D341Med (cell line): ENCODE results near the gene FAM47E.

ENCODE experiments used
- DNase-seq: peaks from one replicate; pipeline ENCODE4 v3.0.0; 2012; ENCODE audit warnings: low spot score

The FAM47E gene, protein sequence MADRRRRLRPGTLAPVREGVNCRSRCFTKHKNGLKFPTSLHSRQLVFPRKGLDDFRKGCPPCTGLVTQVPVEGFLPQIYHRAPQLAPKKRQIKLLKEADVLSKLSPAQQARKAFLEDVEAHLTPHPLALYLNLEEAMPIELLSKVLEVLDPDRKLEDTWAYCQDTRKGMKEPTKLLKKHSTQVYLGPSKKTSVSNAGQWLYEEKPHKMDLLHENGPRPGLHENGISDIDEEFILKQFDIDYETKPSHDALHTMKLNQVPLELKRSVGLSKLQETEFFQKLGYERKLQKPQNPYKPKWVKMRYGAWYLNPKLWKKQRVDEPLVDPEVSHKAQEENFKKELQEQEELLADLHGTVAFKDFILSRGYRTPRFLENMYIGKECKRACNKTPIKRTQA

DNA sequence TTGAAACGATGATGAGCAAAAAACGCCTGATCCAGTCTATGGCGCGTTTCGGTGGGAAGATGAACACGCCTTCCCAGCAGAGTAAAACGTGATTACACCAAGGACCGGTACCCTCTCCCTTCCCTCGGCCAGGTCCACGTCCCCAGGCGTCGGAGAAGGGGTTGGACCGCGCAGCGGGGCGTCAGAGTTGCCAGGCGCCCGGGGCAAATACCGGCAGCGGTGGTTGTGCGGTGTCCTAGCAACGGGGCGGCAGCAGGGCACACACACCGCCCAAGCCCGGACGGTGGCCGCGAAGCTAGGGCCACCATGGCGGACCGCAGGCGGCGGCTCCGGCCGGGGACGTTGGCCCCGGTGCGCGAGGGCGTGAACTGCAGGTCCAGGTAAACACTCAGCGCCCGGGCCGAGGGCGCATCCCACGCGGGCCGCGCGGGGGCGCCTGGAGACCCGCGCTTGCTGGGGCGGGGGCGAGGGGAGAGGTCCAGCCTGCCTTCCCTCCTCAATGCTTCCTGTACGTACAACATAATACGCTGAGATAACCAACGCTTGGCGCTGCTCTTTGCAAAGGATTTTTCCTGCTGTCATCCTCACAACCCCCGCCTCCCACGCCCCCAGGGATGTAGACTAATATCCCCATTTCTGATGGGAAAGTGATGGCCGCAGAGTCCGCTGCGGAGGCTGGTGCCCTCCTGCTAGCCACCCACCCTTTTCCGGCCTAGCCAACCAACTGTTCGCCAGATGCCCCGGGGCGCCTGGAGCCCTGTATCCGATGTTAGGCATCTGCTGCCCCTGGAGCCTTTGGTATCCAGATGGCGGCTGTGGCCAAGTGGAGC, at the start of gene FAM47E:
Gene FAM47E, plus strand, starts transcription at position 281 of the 830 bp plus-strand sequence. Its CDS starts 26 bp downstream, at position 307.
- peak; percentile 82 for DNase-seq

DNA sequence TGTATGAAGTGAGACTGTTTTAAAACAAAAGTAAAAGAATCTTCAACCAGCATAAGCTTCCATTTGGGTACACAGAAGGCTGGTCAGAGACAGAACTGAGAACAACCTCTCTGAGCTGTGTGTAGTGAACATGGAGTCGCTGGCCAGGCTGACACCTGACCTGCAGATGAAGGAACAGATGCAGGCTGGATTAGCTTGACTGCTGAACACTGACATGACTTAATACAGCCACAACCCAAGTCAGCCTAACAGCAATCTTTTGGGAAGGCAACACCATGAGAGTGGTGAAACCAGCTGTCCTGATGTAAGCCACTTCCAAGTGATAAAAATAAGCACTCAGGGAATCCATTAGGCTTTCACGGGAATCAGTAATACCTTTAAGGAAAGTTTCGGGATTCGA, 48.0 kb upstream of the FAM47E start:
- DNase-seq: peak; percentile 62

DNA sequence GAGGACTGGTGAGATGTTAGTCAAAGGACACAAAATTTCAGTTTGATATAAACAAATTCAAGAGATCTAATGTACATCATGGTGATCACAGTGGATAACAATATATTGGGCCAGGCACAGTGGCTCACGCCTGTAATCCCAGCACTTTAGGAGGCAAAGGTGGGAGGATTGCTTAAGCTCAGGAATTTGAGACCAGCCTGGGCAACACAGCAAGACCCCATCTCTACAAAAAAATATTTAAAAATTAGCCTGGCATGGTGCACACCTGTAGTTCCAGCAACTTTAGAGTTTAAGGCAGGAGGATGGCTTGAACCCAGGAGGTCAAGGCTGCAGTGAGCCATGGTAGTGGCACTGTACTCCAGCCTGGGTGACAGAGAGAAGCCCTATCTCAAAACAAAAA, 46.6 kb upstream of the FAM47E start:
- no peak for DNase-seq

DNA sequence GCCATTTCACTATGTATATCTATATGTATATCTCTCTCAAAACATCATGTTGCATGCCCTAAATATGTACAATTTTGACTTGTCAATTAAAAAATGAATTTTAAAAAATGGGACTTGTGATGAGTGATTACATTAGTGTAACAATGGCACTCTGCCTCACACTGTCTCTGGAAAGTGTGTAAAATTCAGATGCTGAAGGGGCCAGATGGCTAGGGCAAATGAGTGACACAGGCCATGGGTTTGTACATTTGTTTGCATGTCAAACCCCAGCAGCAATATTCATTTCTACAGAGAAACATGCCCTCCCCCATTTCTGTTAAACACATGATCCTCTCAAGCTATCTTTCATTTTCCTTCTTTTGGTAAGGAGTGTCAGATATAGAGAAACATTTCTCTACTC, 46.0 kb upstream of the FAM47E start:
- no peak for DNase-seq

DNA sequence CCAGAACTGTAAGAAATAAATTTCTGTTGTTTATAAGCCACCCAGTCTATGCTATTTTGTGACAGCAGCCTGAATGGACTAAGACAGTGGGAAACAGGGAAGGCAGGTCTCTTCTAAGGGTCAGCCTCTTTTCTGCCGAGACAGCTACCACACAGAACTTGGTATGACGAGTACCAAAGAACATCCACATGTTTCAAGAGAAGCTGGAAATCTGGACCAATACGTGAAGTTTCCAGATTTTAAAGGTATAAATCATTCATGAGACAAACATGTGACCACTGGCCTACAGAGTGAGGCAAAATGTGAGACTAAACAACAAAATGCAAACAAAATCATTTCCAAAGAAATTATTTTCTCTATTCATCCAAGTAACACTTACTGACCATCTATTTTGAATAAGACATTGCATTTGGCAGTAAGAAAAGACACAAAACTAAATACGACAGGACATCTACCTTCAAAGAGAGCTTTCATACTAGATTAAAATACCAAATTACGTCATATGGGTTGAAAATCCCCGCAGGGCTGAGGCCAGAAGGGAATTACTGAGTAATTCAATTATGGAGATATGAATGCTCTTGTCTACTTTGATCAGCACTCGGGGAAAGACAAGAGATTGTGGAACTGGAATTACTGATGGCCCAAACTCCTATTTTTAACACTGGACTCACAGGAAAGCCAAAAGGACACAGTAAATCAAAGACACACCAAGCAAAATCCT, 45.1 kb upstream of the FAM47E start:
- peak; percentile 68 for DNase-seq

DNA sequence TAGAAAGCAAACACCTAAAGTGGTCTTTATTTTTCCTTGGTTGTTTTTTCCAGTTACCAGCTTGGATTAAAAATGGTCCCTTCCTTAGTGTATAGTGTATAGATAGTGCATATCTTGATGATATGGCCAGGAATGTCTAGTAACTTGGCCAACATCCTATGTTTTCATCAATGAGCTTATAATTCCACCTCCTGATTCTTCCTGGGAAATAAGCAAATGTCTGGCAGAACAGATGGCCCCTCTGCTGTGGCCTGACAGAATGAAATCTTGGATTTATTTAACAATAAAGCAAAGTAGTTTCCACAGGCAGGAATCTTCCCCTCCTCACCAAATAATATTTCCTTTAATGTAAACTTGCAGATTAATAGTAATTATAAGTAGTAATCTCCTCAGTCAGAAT, 44.0 kb upstream of the FAM47E start:
- no peak for DNase-seq

DNA sequence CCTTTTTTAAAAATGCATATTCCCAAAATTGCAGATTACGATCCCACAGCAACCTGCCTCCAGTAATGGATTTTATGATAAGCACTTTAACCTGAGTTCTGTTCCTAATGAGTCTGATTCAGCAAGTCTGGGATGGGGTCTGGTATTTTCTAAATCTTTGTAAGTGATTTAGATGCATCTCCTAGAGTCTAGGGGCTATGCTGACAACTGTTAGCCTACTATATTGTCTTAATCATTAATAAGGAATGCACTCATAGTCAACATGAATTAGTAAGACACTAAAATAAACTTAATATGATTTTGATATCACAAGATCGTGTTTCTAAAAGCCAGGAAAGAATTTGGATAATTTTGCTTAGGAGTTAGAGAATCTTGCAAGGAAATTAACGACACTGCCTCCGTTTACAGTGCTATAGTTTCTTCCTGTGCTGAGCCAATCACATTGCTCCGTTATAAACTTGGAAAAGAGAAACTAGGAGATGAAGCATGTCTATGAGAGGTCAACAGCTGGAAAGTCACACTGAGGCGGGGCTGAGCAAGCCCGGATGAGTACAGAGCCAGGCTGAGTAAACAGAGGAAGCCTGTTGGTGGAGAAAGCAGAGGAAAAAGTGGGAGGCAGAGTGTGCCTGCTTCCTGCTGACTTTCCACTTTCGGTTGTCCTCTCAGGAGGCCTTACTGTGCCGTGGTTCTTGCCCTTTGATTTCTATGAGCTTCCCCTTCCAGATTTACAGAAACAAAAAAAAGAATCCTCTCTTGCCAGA, 43.3 kb upstream of the FAM47E start:
- no peak for DNase-seq

DNA sequence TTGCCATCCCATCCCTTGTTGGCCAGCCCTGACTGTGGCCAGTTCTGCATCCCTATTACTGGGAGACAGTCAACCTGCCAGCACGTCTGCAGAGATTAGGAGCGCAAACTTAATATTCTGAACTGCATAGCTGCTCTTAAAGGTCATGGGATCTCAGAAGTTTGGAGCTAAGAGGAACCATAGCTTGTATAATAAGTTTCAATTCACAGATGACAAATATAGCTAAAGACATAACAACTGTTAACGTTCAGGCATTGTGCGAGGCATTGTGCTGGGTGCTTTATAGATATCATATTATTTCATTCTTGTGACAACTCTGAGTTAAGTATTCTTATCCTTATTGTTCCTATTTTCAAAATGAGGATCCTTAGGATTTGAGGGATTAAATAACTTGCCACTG, 41.6 kb upstream of the FAM47E start:
- no peak for DNase-seq

DNA sequence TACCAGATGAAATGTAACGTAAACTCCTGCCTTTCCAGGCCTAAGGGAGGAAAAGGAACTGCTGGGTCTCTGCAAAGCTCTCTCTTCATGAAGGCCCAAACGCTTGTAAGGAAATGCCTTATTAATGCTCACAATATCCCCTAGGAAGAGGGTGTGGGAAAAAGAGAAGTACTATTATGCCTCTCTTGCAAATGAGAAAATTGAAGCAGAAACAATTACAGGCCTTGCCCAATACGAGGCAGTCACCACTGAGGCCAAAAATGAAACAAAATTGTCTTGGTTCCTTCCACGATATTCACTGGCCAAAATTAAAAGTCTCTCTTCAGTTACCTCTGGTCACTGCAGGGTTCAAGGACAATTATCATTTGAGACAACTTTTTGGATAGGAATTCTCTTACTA, 41.1 kb upstream of the FAM47E start:
- no peak for DNase-seq

DNA sequence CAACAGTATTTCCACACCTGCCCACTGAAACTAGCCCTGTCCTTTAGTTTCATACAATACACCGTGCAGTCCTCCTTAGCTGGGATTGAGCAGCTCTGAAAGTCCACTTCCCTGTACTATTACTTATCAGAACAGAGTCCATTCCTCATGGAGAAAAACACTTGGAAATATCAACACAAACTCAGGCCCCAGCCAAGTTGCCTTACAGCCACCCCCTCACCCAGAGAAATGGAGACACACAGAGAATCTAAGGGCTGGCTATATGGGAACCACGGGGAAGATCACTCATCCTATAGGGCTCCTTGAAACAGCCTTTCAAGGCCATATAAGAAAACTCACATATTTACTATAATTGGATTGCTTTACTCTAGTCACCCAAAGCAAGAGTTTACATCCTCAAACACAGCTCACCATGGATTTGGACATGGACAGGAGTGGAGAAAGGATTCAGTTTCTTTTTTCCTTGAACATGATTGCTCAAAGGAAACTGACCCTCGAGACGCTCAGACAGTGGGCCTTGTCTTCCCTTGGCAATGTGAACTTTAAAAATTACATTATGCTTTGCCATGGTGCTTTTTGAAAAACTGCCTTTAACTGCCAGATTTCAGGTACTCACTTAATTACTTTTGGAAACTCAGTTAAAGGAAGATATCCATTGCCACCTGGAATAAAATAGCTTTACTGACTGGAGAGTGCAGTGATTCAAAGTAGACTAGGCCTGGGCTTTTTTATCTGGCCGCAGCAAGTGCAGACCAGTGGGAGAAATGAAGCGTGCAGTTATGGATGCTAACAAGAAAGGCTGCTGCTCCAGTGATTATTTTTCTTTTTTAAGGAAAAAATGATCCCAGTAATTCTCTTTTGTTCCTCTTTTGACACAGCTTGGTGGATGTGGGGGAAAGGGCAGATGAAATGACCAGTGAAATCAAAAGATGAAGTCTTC, 39.5 kb upstream of the FAM47E start:
- no peak for DNase-seq

DNA sequence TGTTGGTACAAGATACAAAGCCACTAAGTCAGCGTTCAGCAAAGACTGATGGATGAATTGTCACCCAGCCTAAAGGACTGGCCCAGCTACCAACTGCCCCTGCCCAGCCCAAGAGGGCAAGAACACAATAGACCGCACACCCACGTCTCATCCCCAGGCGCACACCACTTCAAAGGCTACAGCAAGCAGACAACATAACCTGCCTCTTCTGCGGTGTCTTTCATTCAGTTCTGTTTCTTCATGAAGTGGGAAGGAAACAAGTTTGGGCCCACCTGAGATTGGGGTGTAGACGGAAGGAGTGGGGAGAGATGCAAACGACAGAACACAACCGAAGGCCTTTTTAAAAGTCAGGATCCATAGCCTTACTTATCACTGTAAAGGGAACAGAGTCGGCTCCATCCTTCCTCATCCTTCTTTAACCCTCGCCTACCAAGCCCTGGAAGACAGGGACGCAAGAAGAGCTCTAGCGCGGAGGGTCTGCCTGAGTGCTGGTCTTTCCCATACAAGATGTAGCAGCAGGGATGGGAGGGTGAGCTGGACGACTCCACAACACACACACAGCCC, 38.6 kb upstream of the FAM47E start:
- no peak for DNase-seq

DNA sequence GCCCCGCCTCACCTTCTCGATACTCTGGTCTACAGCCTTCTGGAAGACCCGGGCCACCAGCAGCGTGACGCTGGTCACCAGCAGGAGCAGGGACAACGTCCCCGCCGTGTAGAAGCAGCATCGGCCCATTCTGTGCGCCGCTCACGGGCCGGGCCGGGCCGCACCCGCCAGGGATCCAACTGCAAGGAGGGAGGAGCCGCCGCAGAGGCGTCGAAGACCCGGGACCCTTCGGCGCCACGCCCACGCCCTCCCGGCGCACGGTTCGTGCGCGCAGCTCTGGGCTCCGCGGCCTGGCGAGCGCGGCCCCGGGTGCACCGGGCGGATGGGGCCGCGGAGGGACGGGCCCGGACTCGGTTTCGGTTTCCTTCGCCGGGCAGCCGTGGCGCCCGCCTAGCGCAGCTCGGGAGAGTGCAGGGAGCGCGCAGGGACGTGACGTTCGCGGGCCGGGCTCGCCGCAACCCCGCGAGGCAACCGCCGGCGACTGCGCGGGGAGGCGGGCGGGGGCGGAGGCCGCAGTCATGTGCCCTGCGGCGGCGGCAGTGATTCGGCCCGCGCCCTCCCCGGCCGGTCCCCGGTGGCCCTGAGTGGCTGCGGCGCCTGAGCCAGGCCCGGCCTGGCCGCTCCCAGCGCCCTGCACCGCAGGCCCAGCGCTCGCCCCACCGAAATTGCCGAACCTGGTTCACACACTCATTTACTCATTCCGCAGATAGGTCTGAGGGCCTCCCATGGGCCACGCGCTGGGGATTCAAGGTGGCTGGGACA, 37.9 kb upstream of the FAM47E start, which contains the start of gene SCARB2:
Gene SCARB2, minus strand, starts transcription at position 410 of the 762 bp plus-strand sequence. Its CDS starts 281 bp downstream, at position 129.
- peak; percentile 93 for DNase-seq

DNA sequence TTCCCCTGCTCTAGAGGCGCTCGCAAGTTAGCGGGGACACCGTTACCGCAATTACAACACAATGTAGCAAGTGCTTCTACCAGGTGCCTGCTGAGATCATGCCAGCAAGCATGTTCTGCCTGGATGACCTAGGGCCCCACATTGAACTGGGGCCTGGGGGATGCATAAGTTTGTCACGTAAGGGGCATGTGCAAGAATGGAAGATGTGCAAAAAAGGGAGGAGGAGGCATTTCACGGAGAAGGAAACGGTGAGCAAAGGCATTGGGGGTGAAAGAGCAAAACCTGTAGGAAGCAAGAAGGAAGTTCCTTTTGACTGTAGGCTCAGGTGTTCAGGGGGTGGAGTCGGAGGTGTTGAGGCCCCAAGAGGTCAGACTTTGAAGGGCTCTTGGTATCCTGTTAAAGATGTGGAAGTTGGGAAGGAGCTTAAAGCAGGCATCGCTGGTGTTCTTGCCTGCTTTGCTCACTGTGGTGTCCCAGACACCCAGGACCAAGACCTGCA, 37.3 kb upstream of the FAM47E start:
- DNase-seq: no peak

DNA sequence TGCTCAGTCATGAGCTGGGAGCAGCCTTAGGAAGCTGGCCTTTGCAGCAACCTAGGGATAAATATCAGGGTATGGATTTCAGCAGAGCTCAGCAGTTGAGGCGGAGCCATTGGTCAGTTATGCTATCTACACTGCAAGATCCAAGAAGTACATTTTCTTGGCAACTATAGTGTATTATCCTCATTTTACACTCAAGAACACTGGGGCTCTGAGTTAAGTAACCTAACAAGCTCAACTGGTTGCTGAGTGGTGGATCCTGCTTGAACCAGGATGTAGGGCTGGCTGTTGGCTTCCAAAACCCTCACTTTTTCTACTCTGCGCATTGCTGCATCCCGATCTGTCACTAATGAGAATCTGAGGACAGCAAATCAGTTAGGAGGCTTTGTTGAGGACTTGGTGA, 36.4 kb upstream of the FAM47E start:
- DNase-seq: no peak

DNA sequence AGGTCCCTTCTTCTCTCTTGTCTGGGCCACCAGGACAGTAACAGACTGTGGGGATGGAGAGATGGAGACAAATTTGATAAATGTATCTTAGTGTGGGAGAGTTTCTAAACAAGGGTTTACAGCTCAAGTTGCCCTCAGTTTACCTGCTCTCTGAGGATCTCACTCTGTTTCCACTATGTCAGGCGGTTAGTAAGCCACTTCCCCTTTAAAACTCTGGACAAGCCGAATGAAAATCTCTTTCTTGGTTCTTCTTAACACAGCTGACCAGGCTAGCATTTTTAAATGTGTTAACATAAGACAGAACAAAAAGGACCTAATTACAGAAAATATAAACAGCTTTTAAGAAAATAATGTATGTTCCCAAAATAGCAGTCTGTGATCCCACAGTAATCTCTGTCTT, 35.0 kb upstream of the FAM47E start:
- DNase-seq: no peak

DNA sequence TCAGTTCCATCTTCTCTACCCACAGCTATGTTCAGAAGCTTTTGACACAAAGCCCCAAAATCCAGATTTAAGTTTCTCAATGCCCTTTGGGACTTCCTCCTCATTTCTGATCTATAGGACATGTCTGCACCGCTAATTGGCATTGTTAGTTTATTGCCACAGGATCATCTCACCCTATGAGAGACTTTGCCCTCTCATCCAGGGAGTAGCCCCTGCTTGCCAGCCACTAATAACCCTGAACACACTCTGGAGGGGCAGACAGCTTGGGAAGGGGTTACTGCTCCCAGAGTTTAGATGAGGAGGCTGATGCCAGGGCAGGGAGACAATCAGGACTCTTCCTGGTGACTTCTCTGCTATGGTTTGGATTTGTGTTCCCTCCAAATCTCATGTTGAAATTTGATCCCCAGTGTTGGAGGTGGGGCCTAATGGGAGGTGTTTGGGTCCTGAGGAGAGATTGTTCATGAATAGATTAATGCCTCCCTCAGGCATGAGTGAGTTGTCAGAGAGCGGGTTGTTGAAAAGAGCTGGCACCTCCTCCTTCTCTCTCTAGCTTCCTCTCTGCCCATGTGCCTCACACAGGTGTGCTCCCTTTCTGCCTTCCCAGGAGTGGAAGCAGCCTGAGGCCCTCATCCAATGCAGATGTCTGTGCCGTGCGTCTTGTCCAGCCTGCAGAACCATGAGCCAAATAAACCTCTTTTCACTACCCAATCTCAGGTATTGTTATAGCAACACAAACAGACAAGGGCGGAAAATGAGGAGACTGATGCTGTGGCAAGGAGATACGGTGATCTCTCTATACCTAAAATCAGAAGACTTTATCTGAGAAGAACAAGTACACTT, 34.3 kb upstream of the FAM47E start:
- no peak for DNase-seq

DNA sequence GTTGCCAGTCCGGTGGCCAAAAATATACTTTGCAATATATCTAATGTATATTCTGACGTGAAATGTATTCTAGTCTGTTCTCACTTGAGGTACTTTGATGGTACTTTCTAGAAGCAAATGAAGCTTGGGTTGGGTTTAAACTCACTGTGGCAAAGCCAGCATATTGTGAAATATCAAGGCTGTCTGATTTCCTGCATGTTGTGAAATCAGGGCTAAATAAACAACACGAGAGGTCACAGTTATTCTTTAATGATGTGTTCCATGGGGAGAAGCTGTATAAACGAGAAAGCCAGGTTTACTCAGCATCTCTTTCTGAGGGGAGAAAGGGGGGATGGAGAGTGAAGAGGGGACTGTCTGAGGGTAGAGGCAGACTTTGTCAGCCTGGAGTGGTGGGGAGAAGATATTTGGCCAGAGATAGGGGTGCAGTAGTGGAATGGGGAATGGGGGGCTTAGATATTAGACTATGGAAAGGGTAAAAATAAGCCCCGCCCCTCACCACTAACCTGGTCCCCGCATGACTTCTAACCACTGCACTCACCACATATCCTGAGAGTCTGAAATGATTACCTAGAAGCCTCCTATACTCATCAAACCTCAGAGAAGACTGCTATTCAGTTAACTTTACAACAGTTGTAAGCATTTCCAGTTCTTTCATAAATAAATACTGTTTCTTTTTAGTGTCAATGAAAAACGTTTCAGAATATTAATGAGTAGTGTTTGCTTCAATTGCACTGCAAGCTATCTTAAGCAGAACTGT, 32.0 kb upstream of the FAM47E start:
- DNase-seq: no peak

DNA sequence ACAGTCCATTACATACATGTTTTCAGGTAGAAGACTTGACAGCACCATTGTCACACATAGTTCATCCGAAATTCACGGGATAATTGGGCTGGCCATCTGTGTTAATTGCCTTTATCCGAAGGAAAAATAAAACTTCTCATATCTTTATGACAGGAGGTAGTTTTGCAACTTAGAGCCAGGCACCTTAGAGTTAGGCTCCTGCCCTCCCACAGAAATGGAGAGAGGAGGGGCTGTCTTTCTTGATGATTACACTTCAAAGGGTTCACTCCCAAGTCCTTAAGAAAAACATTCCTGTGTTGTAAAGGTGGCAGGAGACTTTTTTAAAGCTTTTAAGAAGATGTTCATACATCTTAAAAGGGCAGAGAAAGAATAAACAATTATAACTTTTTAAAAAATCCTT, 27.4 kb upstream of the FAM47E start:
- no peak for DNase-seq
